ENCODE data around the gene KCNJ5. TPM values are rescaled to one million over a fixed set of nuclear protein-coding genes. Genes with fewer than 3 reads are reported as not detected.
A peak's percentile ranks its signal among the peaks of the same experiment; 100 is the strongest.

Gene KCNJ5
- total RNA-seq, 1 donor from 2014 or later: 1.5 TPM

- intact Hi-C loops (cut with DNase I): loop anchor here (10.0 kb wide), 1 partner anchor 72 kb away; no protein-coding TSS in a partner anchor
Observed at GRCh38 chr11:128956401-128957201, 65.4 kb downstream of the KCNJ5 start.

GRCh38 chr11:128957202-128957482 lies 66.0 kb downstream of the KCNJ5 start:
- no peak for DNase-seq (ENCODE audit: extremely low spot score in 2 of 2)
- Histone ChIP-seq H3K27me3 (no peaks in the 10 kb centered on the region), H3K36me3 (no peaks in the 10 kb centered on the region), H3K4me1 (no peaks in the 10 kb centered on the region), H3K4me3 (no peak overlapping the region), H3K9me3 (no peaks in the 10 kb centered on the region), H3K27ac (no peak overlapping the region)
- intact Hi-C loops (cut with DNase I): loop anchor here (10.0 kb wide), 1 partner anchor 72 kb away; no protein-coding TSS in a partner anchor
- TF ChIP-seq POLR2AphosphoS5 (IDR thresholded peaks at IDR 0.05; ENCODE audit: insufficient read depth in 1 of 2, low read depth in 1 of 2) (no peak), POLR2A (IDR thresholded peaks at IDR 0.05) (no peak), CTCF (IDR thresholded peaks at IDR 0.05) (no peak)

More at GRCh38 chr11:128956401-128957201, 65.4 kb downstream of the KCNJ5 start:
- Histone ChIP-seq H3K4me1 (no peaks in the 10 kb centered on the region), H3K27ac (no peak overlapping the region), H3K36me3 (no peaks in the 10 kb centered on the region), H3K9me3 (no peaks in the 10 kb centered on the region), H3K27me3 (no peaks in the 10 kb centered on the region), H3K4me3 (no peak overlapping the region)
- no peak for DNase-seq (ENCODE audit: extremely low spot score in 2 of 2)
- TF ChIP-seq POLR2A (IDR thresholded peaks at IDR 0.05) (no peak), POLR2AphosphoS5 (IDR thresholded peaks at IDR 0.05; ENCODE audit: insufficient read depth in 1 of 2, low read depth in 1 of 2) (peak in 1 of 2 donors; percentile 33), CTCF (IDR thresholded peaks at IDR 0.05) (peak; percentile 44 to 70 (median 68))

- H3K27ac ChIP-seq: no peak overlapping the region
- H3K36me3 ChIP-seq: no peaks in the 10 kb centered on the region
- H3K9me3 ChIP-seq: no peaks in the 10 kb centered on the region
- TF ChIP-seq POLR2AphosphoS5 (IDR thresholded peaks at IDR 0.05; ENCODE audit: insufficient read depth in 1 of 2, low read depth in 1 of 2) (no peak), POLR2A (IDR thresholded peaks at IDR 0.05) (no peak), CTCF (IDR thresholded peaks at IDR 0.05) (no peak)
- H3K4me3 ChIP-seq: no peak overlapping the region
- intact Hi-C loops (cut with DNase I): no loop called here
- no peaks in the 10 kb centered on the region for H3K4me1 ChIP-seq
- H3K27me3 ChIP-seq: no peaks in the 10 kb centered on the region
- no peak for DNase-seq (ENCODE audit: extremely low spot score in 2 of 2)
Observed at GRCh38 chr11:128961645-128962044, 70.5 kb downstream of the KCNJ5 start.

- no peak overlapping the region for H3K4me3 ChIP-seq
- no peak overlapping the region for H3K27ac ChIP-seq
- intact Hi-C loops (cut with DNase I): no loop called here
- no peaks in the 10 kb centered on the region for H3K9me3 ChIP-seq
- no peak for DNase-seq (ENCODE audit: extremely low spot score in 2 of 2)
- H3K4me1 ChIP-seq: no peaks in the 10 kb centered on the region
- TF ChIP-seq CTCF (IDR thresholded peaks at IDR 0.05): no peak
- no peak for TF ChIP-seq POLR2A (IDR thresholded peaks at IDR 0.05)
- no peak for TF ChIP-seq POLR2AphosphoS5 (IDR thresholded peaks at IDR 0.05; ENCODE audit: insufficient read depth in 1 of 2, low read depth in 1 of 2)
- H3K27me3 ChIP-seq: no peaks in the 10 kb centered on the region
- no peaks in the 10 kb centered on the region for H3K36me3 ChIP-seq
Observed at GRCh38 chr11:128962896-128963295, 71.7 kb downstream of the KCNJ5 start.

GRCh38 chr11:128963744-128964325 lies 72.7 kb downstream of the KCNJ5 start:
- DNase-seq (ENCODE audit: extremely low spot score in 2 of 2): no peak
- H3K4me1 ChIP-seq: no peaks in the 10 kb centered on the region
- H3K27ac ChIP-seq: no peak overlapping the region
- no peak for TF ChIP-seq POLR2A (IDR thresholded peaks at IDR 0.05)
- TF ChIP-seq CTCF (IDR thresholded peaks at IDR 0.05): no peak
- TF ChIP-seq POLR2AphosphoS5 (IDR thresholded peaks at IDR 0.05; ENCODE audit: insufficient read depth in 1 of 2, low read depth in 1 of 2): no peak
- intact Hi-C loops (cut with DNase I): no loop called here
- peaks cover 0 to 7% of the 10 kb centered on the region in 2 donors for H3K36me3 ChIP-seq
- no peaks in the 10 kb centered on the region for H3K27me3 ChIP-seq
- no peak overlapping the region for H3K4me3 ChIP-seq
- H3K9me3 ChIP-seq: no peaks in the 10 kb centered on the region

Data from vagina (tissue), 2 donors.